BJ (cell line): ENCODE data around the gene RHOV. TPM values are rescaled to one million over a fixed set of nuclear protein-coding genes. Genes with fewer than 3 reads are reported as not detected.

Source experiments
- CTCF ChIA-PET: fragments of 350-600 bp; formaldehyde crosslinking; extraction: SDS; loops from one replicate; lab custom pipeline; 2021; ENCODE audit warnings: antibody characterized with exemption, inconsistent platforms; lab: Yijun Ruan, JAX
- POLR2A ChIA-PET: fragments of 300-600 bp; sonication (Branson Sonifier 250); formaldehyde crosslinking; extraction: SDS; loops from one replicate; lab custom pipeline; 2021; ENCODE audit warnings: antibody characterized with exemption; lab: Charles Lee
- DNase-seq: peaks from one replicate; pipeline ENCODE4 v3.0.0-alpha.2; 2011; ENCODE audit warnings: low read depth
- H3K27me3 ChIP-seq: 2 replicates; pipeline ENCODE4 v1.6.0; 2011; ENCODE audit warnings: low read length; ENCODE audit not compliant: control insufficient read depth, insufficient read depth
- H3K36me3 ChIP-seq: 2 replicates; pipeline ENCODE4 v1.5.1; 2011; ENCODE audit warnings: low read length; ENCODE audit not compliant: control insufficient read depth, insufficient read depth
- H3K4me3 ChIP-seq: 2 replicates; pipeline ENCODE4 v1.5.1; 2011; ENCODE audit warnings: low read depth, mild to moderate bottlenecking, control low read depth, low read length
- polyA minus RNA-seq: library from RNA; depleted of rRNA, polyadenylated mRNA; stranded (reverse); fragments of >200 nt; gene quantifications from 2 replicates; pipeline ENCODE4 v1.2.3, GENCODE V29; 2011; rRNA and poly(A)+ RNA removed
- polyA plus RNA-seq: library from polyadenylated mRNA; depleted of rRNA; stranded (reverse); fragments of >200 nt; gene quantifications from 2 replicates; pipeline ENCODE4 v1.2.3, GENCODE V29; 2011; rRNA removed
- TF ChIP-seq, protein P1 (sequence below): IDR thresholded peaks from 2 replicates; pipeline ENCODE4 v1.5.1; 2011; ENCODE audit warnings: low read depth, mild to moderate bottlenecking, control low read depth, inconsistent platforms, low read length, moderate library complexity; ENCODE audit not compliant: insufficient read depth

RHOV gene, protein sequence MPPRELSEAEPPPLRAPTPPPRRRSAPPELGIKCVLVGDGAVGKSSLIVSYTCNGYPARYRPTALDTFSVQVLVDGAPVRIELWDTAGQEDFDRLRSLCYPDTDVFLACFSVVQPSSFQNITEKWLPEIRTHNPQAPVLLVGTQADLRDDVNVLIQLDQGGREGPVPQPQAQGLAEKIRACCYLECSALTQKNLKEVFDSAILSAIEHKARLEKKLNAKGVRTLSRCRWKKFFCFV
- polyA plus RNA-seq (0.13 and 0.28 TPM in 2 replicates), polyA minus RNA-seq (0.14 and 0.15 TPM in 2 replicates)

DNA sequence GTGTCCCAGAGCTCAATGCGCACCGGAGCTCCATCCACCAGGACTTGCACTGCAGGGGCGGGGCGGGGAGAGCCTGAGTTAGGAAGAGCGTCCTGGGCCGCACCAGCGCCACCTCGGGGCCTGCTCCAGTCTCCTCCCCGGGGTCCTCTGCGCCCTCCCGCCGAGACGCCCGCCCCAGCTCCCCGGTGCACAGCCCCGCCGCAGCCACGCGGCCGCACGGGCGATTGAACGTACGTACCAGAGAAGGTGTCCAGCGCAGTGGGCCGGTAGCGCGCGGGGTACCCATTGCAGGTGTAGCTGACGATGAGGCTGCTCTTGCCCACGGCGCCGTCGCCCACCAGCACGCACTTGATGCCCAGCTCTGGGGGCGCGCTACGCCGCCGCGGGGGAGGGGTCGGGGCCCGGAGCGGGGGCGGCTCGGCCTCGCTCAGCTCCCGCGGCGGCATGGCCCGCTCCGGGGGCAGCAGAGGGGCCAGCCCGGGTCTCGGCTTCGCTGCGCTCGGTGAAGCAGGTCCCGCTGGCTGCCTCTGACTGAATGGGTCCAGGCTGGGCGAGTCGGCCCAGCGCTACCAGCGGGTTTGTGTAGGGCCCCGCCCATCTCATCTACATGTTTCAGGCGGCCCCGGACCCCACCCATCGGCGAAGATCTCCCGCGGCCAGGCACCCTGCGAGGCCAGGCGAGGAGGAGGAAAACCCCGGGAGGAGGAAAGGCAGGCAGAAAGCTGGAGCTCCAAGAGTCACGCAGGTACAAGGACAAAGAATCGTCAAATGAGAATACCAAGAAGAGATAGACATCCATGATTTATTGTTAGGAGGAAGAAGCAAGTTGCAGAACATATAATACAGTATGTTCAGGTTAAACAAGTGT is at the start of gene RHOV:
Gene RHOV (minus strand): TSS at position 541 of the 868 bp plus-strand sequence. CDS start 95 bp downstream, at position 446.
- H3K36me3 ChIP-seq, result no peaks in the 10 kb centered on the region
- no peak for DNase-seq
- POLR2A ChIA-PET, result interaction anchor here (0.6 to 1.0 kb wide), 2 partner anchors 41 to 534 kb away, joined by 3 to 9 read pairs; no protein-coding TSS in a partner anchor
- H3K27me3 ChIP-seq, result peaks cover 8% of the 10 kb centered on the region
- CTCF ChIA-PET, result interaction anchor here (1.0 to 5.7 kb wide), 4 partner anchors 8 to 30 kb away, joined by 5 to 34 read pairs (median 13); partner anchors contain the start of gene VPS18
- H3K4me3 ChIP-seq, result peak within 1 kb of the TSS; percentile 46
- TF ChIP-seq, protein P1, sequence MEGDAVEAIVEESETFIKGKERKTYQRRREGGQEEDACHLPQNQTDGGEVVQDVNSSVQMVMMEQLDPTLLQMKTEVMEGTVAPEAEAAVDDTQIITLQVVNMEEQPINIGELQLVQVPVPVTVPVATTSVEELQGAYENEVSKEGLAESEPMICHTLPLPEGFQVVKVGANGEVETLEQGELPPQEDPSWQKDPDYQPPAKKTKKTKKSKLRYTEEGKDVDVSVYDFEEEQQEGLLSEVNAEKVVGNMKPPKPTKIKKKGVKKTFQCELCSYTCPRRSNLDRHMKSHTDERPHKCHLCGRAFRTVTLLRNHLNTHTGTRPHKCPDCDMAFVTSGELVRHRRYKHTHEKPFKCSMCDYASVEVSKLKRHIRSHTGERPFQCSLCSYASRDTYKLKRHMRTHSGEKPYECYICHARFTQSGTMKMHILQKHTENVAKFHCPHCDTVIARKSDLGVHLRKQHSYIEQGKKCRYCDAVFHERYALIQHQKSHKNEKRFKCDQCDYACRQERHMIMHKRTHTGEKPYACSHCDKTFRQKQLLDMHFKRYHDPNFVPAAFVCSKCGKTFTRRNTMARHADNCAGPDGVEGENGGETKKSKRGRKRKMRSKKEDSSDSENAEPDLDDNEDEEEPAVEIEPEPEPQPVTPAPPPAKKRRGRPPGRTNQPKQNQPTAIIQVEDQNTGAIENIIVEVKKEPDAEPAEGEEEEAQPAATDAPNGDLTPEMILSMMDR, result peak; percentile 35; the same call in 1 of the 2 replicates

DNA sequence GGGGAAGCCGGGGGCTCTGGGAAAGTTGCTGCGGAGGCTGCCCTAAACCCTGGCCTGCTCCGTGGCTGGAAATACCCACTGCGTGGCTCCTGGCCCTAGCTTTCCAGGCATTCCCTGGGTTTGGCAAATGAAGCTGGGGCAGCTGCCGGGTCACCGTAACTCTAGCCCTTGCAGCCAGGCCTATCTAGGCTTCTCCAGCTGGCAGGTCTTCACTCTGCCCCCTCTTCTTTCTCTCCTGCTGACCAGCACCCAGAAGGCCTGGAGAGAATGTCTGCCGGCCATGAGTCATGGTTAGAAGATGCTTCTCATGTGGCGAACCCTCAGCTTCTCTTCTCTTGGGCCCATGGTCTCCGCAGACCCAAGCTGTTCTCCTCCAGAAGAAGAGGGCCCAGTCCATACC is 49.5 kb upstream of the RHOV start:
- CTCF ChIA-PET, result interaction anchor here (0.6 to 5.2 kb wide), 3 partner anchors 17 to 398 kb away, joined by 4 to 28 read pairs (median 9); no protein-coding TSS in a partner anchor
- H3K4me3 ChIP-seq, result no peak overlapping the region
- POLR2A ChIA-PET, result interaction anchor here (0.6 kb wide), 1 partner anchor 27 kb away, joined by 9 read pairs; no protein-coding TSS in a partner anchor
- peaks cover 22% of the 10 kb centered on the region for H3K27me3 ChIP-seq
- TF ChIP-seq, protein P1, result no peak
- H3K36me3 ChIP-seq, result no peaks in the 10 kb centered on the region
- no peak for DNase-seq

DNA sequence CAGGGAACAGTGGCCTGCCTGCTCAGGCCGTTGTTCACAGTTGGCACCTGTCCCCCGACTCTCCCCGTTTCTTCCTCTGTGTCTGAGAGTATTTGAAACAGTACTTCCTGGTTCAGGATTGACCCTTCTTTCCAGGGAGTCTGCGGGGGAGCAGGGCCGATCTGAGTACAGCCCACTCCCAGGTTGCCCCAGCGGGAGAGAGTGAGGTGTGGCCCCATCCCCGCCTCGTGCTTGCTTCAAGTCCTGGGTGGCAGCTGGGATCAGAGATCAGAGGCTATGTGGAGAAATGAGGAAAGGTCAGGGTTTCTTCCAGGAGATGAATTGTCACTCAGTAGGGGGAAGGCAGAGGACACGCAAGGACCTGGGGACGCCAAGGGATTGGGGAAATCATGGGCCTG is 48.6 kb upstream of the RHOV start:
- CTCF ChIA-PET, result interaction anchor here (1.7 to 5.2 kb wide), 3 partner anchors 16 to 18 kb away, joined by 4 to 28 read pairs (median 9); no protein-coding TSS in a partner anchor
- Histone ChIP-seq H3K4me3 (no peak overlapping the region), H3K27me3 (peaks cover 17% of the 10 kb centered on the region), H3K36me3 (no peaks in the 10 kb centered on the region)
- TF ChIP-seq, protein P1, result no peak
- POLR2A ChIA-PET, result no interaction called here
- DNase-seq, result no peak

DNA sequence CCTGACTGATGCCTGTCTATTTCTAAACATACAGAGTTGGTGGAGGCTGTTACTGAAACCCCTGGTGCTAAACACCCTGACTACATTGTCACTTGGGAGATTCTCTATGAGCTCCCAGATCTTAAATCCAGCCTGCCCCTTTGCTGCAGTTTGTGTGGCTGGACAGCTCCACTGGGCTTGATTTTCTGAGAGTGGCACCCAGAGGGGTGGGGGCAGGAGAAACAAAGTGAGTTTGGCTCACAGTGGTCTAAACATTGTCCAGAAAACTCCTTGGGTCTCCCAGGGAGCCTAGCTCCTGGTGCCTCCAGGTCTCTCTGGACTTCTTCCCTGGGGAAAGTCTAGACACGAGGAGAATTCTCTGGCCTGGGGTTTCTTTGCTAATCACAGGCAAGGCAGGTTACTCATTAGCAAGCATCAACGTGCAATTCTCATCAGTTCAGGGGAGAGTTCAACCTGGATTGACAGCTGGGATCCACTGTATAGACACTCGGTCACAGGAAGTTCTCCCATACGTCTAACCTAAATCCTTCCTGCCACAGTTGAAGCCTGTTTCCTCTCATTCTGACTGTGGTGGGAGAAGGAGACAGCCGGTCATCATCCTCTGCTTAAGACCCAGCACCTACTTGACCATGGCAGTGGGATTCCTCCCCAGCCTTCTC is 48.0 kb upstream of the RHOV start:
- Histone ChIP-seq H3K27me3 (peaks cover 14% of the 10 kb centered on the region), H3K4me3 (no peak overlapping the region), H3K36me3 (no peaks in the 10 kb centered on the region)
- CTCF ChIA-PET, result interaction anchor here (0.8 to 5.2 kb wide), 3 partner anchors 10 to 19 kb away, joined by 4 to 28 read pairs (median 4); no protein-coding TSS in a partner anchor
- TF ChIP-seq, protein P1, result no peak
- DNase-seq, result no peak
- POLR2A ChIA-PET, result no interaction called here
